AG10803 (cell line): ENCODE data around the gene PGK1.
A peak's percentile ranks its signal among the peaks of the same experiment; 100 is the strongest.
"Not testable (repeated sequence)": the region's sequence is repeated elsewhere in the genome, so short reads cannot be mapped to it uniquely, and the experiment has no call there.

Experiments
- DNase-seq: peaks from one replicate; pipeline ENCODE4 v3.0.0; 2010; ENCODE audit warnings: low read depth
- H3K4me3 ChIP-seq: 2 replicates; pipeline ENCODE4 v1.5.1; 2011; ENCODE audit warnings: mild to moderate bottlenecking, low read length, control low read depth
- CTCF ChIP-seq: conservative IDR thresholded peaks from 2 replicates; pipeline ENCODE4 v1.5.1; 2011; ENCODE audit warnings: mild to moderate bottlenecking, low read length, control low read depth, inconsistent platforms

The PGK1 gene

GRCh38 chrX:78103623-78104446, at the start of gene PGK1:
Gene PGK1 (plus strand): TSS chrX:78104248. CDS start chrX:78104341, 93 bp downstream.
- DNase-seq, result peak; percentile 98
- no peak for TF ChIP-seq CTCF
- H3K4me3 ChIP-seq, result peak within 1 kb of the TSS; percentile 66

DNA sequence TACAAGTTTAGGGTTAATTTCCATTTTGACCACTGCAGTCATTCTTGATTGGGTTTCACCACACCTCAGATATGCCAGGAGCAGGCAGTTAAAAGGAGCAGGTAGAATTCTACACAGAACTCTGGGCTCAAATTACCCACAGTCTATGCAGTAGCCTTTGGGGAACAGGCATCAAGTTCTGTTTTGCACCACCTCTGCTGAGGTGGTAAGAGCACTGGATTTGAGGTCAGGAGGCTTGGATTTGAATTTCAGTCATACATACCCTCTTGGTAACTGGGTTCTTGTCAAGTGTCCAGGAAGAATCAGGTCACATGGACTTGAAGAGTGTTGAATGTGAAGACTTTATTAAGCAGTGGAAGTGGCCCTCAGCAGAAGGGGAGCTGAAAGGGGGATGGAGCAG, 40.4 kb upstream of the PGK1 start:
- no peak overlapping the region for H3K4me3 ChIP-seq
- TF ChIP-seq CTCF, result no peak
- DNase-seq, result no peak

- TF ChIP-seq CTCF, result no peak
- no peak overlapping the region for H3K4me3 ChIP-seq
- no peak for DNase-seq
Observed at GRCh38 chrX:78064152-78064551, 39.9 kb upstream of the PGK1 start.

DNA sequence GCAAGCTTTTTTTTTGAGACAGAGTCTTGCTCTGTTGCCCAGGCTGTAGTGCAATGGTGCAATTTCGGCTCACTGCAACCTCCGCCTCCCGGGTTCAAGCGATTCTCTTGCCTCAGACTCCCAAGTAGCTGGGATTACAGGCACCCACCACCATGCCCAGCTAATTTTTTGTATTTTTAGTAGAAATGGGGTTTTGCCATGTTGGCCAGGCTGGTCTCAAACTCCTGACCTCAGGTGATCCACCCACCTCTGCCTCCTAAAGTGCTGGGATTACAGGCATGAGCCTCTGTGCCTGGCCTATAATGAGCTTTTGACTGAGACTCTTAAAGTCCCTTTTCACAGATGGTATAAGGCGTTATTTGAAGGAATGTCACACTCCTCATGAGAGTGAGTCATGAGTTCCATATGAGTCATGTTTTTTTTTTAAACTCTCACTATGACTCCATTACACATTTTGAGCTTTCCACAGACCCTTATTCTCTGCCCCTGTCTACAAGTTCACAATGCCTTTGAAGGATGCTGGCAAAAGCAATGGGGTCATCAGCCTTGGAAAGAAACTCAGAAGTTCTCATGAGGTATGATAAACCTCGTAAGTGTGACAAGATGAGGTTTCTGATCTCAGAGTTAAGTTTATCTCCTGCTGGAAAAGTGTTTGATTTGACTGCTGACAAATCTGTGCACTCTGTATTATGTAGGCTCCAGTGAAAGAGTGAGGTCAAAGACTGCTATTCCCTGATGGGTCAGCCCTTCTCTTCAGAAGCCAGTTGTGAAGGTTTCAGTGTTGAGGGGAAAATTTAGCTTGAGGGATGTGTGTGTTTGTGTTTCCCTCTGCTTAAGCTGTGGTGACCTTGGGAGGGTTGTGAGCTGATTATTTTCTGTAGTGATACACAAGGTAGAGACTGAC, 39.1 kb upstream of the PGK1 start:
- DNase-seq, result peak; percentile 61

GRCh38 chrX:78066110-78066509, 37.9 kb upstream of the PGK1 start:
- no peak overlapping the region for H3K4me3 ChIP-seq
- no peak for DNase-seq
- TF ChIP-seq CTCF, result no peak

More for the DNA sequence above, 39.1 kb upstream of the PGK1 start:
- H3K4me3 ChIP-seq, result not testable (repeated sequence)

DNA sequence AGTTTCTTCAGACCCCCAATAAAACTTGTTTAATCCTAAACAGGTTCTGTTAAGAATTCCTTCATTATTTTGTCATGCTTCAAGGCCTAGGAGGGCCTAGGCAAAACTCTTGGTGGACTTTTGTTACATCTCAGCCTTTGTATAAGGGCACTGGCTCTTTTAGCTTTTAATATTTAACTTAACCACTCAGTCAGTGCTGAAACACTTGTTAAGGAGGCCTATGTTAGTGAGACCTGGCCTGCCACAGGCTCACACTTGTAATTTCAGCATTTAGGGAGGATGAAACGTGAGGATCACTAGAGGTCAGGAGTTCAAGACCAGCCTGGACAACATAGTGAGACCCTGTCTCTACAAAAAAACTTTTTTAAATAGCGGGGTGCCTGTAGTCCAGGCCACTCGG, 32.7 kb upstream of the PGK1 start:
- H3K4me3 ChIP-seq, result no peak overlapping the region
- no peak for TF ChIP-seq CTCF
- DNase-seq, result no peak

- H3K4me3 ChIP-seq, DNase-seq: not testable (repeated sequence)
Observed at GRCh38 chrX:78073147-78074077, 30.6 kb upstream of the PGK1 start.
